Right lobe of liver (tissue), 6 donors: ENCODE results near the gene MSANTD3. TPM values are rescaled to one million over a fixed set of nuclear protein-coding genes. Genes with fewer than 3 reads are reported as not detected.

Source experiments
- ATAC-seq, 4 donors: fragments of 200-7000 bp; cut with Tn5 transposase; one replicate each; pipeline ENCODE4 v1.9.1; 2020; ENCODE audit warnings: mild to moderate bottlenecking in 4 of 4, moderate library complexity in 4 of 4
- DNase-seq, 3 donors: peaks; one replicate each; pipeline ENCODE4 v3.0.0-alpha.2; 2020
- H3K27ac ChIP-seq, 3 donors: fragments of 200-600 bp; one replicate each; pipeline ENCODE4 v1.8.0; 2022
- H3K27me3 ChIP-seq, 2 donors: fragments of 200-600 bp; one replicate each; pipeline ENCODE4 v1.8.0; 2022
- H3K36me3 ChIP-seq, 4 donors: fragments of 200-600 bp; sonication (generic) in 1 of 4; one replicate each; pipeline versions ENCODE4 v1.5.1 to v1.8.0; 2017 to 2022; ENCODE audit warnings: control low read depth in 1 of 4
- H3K4me1 ChIP-seq, 4 donors: fragments of 200-600 bp; sonication (generic) in 1 of 4; one replicate each; pipeline versions ENCODE4 v1.5.1 to v1.8.0; 2017 to 2022; ENCODE audit warnings: control low read depth in 1 of 4
- H3K4me3 ChIP-seq, 3 donors: fragments of 200-600 bp; one replicate each; pipeline ENCODE4 v1.8.0; 2022
- H3K9me3 ChIP-seq, 4 donors: fragments of 200-600 bp; sonication (generic) in 1 of 4; one replicate each; pipeline versions ENCODE4 v1.5.1 to v1.8.0; 2017 to 2022; ENCODE audit warnings: control low read depth in 1 of 4
- CTCF ChIP-seq, 4 donors: fragments of 200-600 bp in 3 of 4; fragments of 450-650 bp in 1 of 4; IDR thresholded peaks; one replicate each; pipeline versions ENCODE4 v1.5.1 to v1.8.0; 2016 to 2022; ENCODE audit warnings: antibody characterized with exemption in 4 of 4, mild to moderate bottlenecking in 2 of 4
- POLR2A ChIP-seq: fragments of 450-650 bp; IDR thresholded peaks from one replicate; pipeline ENCODE4 v1.6.1; 2017; ENCODE audit warnings: antibody characterized with exemption, mild to moderate bottlenecking
- WGBS: methylation state at CpG from one replicate; pipeline ENCODE4 v1.1.6; 2018; ENCODE audit warnings: low coverage, low lambda C conversion rate; ENCODE audit not compliant: insufficient coverage; ENCODE audit errors: missing lambda C conversion rate; 5-methylcytosine and 5-hydroxymethylcytosine counted together
- intact Hi-C, 2 donors: fragments of 100-400 bp; cut with DNase I; formaldehyde crosslinking; loops; one replicate each; pipeline versions ENCODE4 v1.11.2 to v1.14.1; 2022
- total RNA-seq, 6 experiments: library from RNA; depleted of rRNA in 2 of 6; stranded (reverse); fragments of >200 nt in 2 of 6; fragmentation: NEBNext Ultra II Directional in 3 of 6; extraction: Animal tissue kit (Norgen Biotek cat#: 25700) in 3 of 6; gene quantifications; one replicate each; pipeline versions ENCODE4 v1.1.0 to v1.2.4, GENCODE V29; 2016 to 2023
- donor health status: DM: no; HTN: yes; CAD: no.
- donor health status: DM: no; HTN: no; CAD: no.
- donor health status: DM: no; HTN: no; CAD: no.
- donor health status: DM: no; HTN: yes; CAD: no.
- donor health status: DM: no; HTN: yes; CAD: no.

The MSANTD3 gene
- total RNA-seq, 6 experiments from 2014 or later: 6.7 to 26.9 (median 15.9) TPM

- Histone ChIP-seq H3K4me1 (no peaks in the 10 kb centered on the region), H3K27ac (no peak overlapping the region), H3K9me3 (no peaks in the 10 kb centered on the region), H3K36me3 (no peaks in the 10 kb centered on the region), H3K4me3 (no peak overlapping the region), H3K27me3 (no peaks in the 10 kb centered on the region)
- ATAC-seq (no peak), DNase-seq (no peak)
- intact Hi-C loops: no loop called here
- TF ChIP-seq POLR2A (no peak), CTCF (IDR thresholded peaks at IDR 0.05) (no peak)
- WGBS: 84% methylated on average over 5 of the region's 5 CpGs
Measured at GRCh38 chr9:100498592-100498991, 71.6 kb downstream of the MSANTD3 start.

- no peak for TF ChIP-seq POLR2A
- no peak for TF ChIP-seq CTCF (IDR thresholded peaks at IDR 0.05)
- DNase-seq (no peak), ATAC-seq (no peak)
- intact Hi-C loops: no loop called here
- Histone ChIP-seq H3K36me3 (no peaks in the 10 kb centered on the region), H3K27ac (no peak overlapping the region), H3K4me1 (no peaks in the 10 kb centered on the region), H3K27me3 (no peaks in the 10 kb centered on the region), H3K4me3 (no peak overlapping the region), H3K9me3 (no peaks in the 10 kb centered on the region)
- WGBS: 68% methylated on average over 4 of the region's 4 CpGs
Measured at GRCh38 chr9:100499460-100499859, 72.5 kb downstream of the MSANTD3 start.

GRCh38 chr9:100499866-100500265, 72.9 kb downstream of the MSANTD3 start:
- Histone ChIP-seq H3K4me1 (no peaks in the 10 kb centered on the region), H3K4me3 (no peak overlapping the region), H3K36me3 (no peaks in the 10 kb centered on the region), H3K27me3 (no peaks in the 10 kb centered on the region), H3K9me3 (no peaks in the 10 kb centered on the region), H3K27ac (no peak overlapping the region)
- TF ChIP-seq CTCF (IDR thresholded peaks at IDR 0.05) (no peak), POLR2A (no peak)
- DNase-seq (no peak), ATAC-seq (no peak)
- WGBS: 93% methylated on average over 2 of the region's 2 CpGs
- intact Hi-C loops: no loop called here

Other genes starting within 250 kb of the MSANTD3 start
- gene TEX10, start 74.2 kb upstream of the MSANTD3 start, total RNA-seq: 1 to 10 TPM; 2.5 to 6.4 (median 5.0) TPM
- under 1 TPM in 2 of 6 experiments, not detected in 4; 0.09 to 0.24 TPM for gene TMEFF1, start 46.0 kb downstream of the MSANTD3 start, total RNA-seq
- gene CAVIN4, start 150.9 kb downstream of the MSANTD3 start, total RNA-seq: under 1 TPM in 4 of 6 experiments, not detected in 2; 0.12 to 0.19 (median 0.14) TPM